Colonic mucosa (tissue), 4 donors: ENCODE results near the gene ZNF414. TPM values are rescaled to one million over a fixed set of nuclear protein-coding genes. Genes with fewer than 3 reads are reported as not detected.
A peak's percentile ranks its signal among the peaks of the same experiment; 100 is the strongest.
"Not testable (repeated sequence)": the region's sequence is repeated elsewhere in the genome, so short reads cannot be mapped to it uniquely, and the experiment has no call there.

ENCODE experiments used
- DNase-seq: peaks from one replicate; pipeline ENCODE4 v3.0.0-alpha.2; 2020
- H3K27ac ChIP-seq: fragments of 200-600 bp; one replicate; pipeline ENCODE4 v1.8.0; 2021
- H3K27me3 ChIP-seq: fragments of 200-600 bp; one replicate; pipeline ENCODE4 v1.8.0; 2021
- H3K36me3 ChIP-seq: fragments of 200-600 bp; one replicate; pipeline ENCODE4 v1.8.0; 2021
- H3K4me1 ChIP-seq: fragments of 200-600 bp; one replicate; pipeline ENCODE4 v1.8.0; 2021; ENCODE audit warnings: mild to moderate bottlenecking
- H3K4me3 ChIP-seq: fragments of 200-600 bp; one replicate; pipeline ENCODE4 v1.8.0; 2021
- H3K9ac ChIP-seq, 2 donors: one replicate each; pipeline ENCODE4 v1.7.0; 2013; ENCODE audit warnings: control low read depth in 2 of 2, low read depth in 2 of 2, low read length in 2 of 2
- H3K9me3 ChIP-seq: fragments of 200-600 bp; one replicate; pipeline ENCODE4 v1.8.0; 2021
- CTCF ChIP-seq: fragments of 200-600 bp; IDR thresholded peaks from one replicate; pipeline ENCODE4 v1.8.0; 2022; ENCODE audit warnings: antibody characterized with exemption, mild to moderate bottlenecking
- intact Hi-C: fragments of 100-400 bp; cut with DNase I; formaldehyde crosslinking; loops from one replicate; pipeline ENCODE4 v1.14.1; 2022
- total RNA-seq, 2 donors: library from RNA; stranded (reverse); fragmentation: NEBNext Ultra II Directional in 1 of 2; extraction: Animal tissue kit (Norgen Biotek cat#: 25700) in 1 of 2; gene quantifications; one replicate each; pipeline ENCODE4 v1.2.1, GENCODE V29; 2021
- donor health status: healthy.
- donor health status: DM: no; HTN: no; CAD: no.
- donor health status: DM: no; HTN: no; CAD: no.

Gene ZNF414
- total RNA-seq, 2 donors from 2014 or later = 19.5 to 31.9 TPM

GRCh38 chr19:8517551-8518442 is 3.8 kb upstream of the ZNF414 start:
- Histone ChIP-seq H3K4me3 (no peak overlapping the region), H3K9me3 (no peaks in the 10 kb centered on the region), H3K27ac (peak overlapping the region; percentile 14), H3K9ac (peak overlapping the region in 1 of 2 donors; percentile 24), H3K36me3 (no peaks in the 10 kb centered on the region), H3K4me1 (peaks cover 6% of the 10 kb centered on the region), H3K27me3 (no peaks in the 10 kb centered on the region)
- TF ChIP-seq CTCF = no peak
- intact Hi-C loops = no loop called here
- no peak for DNase-seq

GRCh38 chr19:8515317-8515716 is 1.4 kb upstream of the ZNF414 start:
- Histone ChIP-seq H3K27ac (no peak overlapping the region), H3K9ac (no peak overlapping the region), H3K4me3 (no peak overlapping the region), H3K27me3 (no peaks in the 10 kb centered on the region), H3K36me3 (no peaks in the 10 kb centered on the region), H3K9me3 (no peaks in the 10 kb centered on the region), H3K4me1 (peaks cover 6% of the 10 kb centered on the region)
- no peak for TF ChIP-seq CTCF
- intact Hi-C loops = no loop called here
- no peak for DNase-seq

GRCh38 chr19:8514505-8515009 is 590 bp upstream of the ZNF414 start:
- Histone ChIP-seq H3K4me3 (peak overlapping the region; percentile 54), H3K9ac (peak overlapping the region; percentile 70 to 89), H3K27ac (peak overlapping the region; percentile 90)
- H3K9me3 ChIP-seq, DNase-seq, intact Hi-C loops, H3K36me3 ChIP-seq, H3K27me3 ChIP-seq, H3K4me1 ChIP-seq: not testable (repeated sequence)

GRCh38 chr19:8513036-8513686 is 806 bp downstream of the ZNF414 start:
- peaks cover 6% of the 10 kb centered on the region for H3K4me1 ChIP-seq
- H3K9ac ChIP-seq = peak overlapping the region; percentile 59 to 70
- H3K9me3 ChIP-seq = no peaks in the 10 kb centered on the region
- H3K4me3 ChIP-seq = peak overlapping the region; percentile 54
- intact Hi-C loops = no loop called here
- TF ChIP-seq CTCF = no peak
- no peaks in the 10 kb centered on the region for H3K27me3 ChIP-seq
- H3K27ac ChIP-seq = peak overlapping the region; percentile 90
- H3K36me3 ChIP-seq = no peaks in the 10 kb centered on the region
- no peak for DNase-seq

- no peak overlapping the region for H3K27ac ChIP-seq
- H3K9me3 ChIP-seq = no peaks in the 10 kb centered on the region
- no peak overlapping the region for H3K4me3 ChIP-seq
- no peaks in the 10 kb centered on the region for H3K36me3 ChIP-seq
- peak overlapping the region in 1 of 2 donors; percentile 70 for H3K9ac ChIP-seq
- no peak for TF ChIP-seq CTCF
- DNase-seq = peak; percentile 68
- intact Hi-C loops = no loop called here
- H3K4me1 ChIP-seq = peaks cover 6% of the 10 kb centered on the region
- H3K27me3 ChIP-seq = no peaks in the 10 kb centered on the region
These were observed 1.6 kb downstream of the ZNF414 start for GRCh38 chr19:8512115-8512967.
